CD4-positive, CD25-positive, alpha-beta regulatory T cell (primary cell): ENCODE results near the gene ZBTB7A. TPM values are rescaled to one million over a fixed set of nuclear protein-coding genes. Genes with fewer than 3 reads are reported as not detected.

Experiments
- ATAC-seq, 2 donors: fragments of 150-1000 bp; cut with Tn5 transposase; one replicate each; pipeline ENCODE4 v1.10.0; 2021; ENCODE audit warnings: low read depth in 2 of 2, moderate number of reproducible peaks in 2 of 2, moderate library complexity in 1 of 2
- DNase-seq, 3 donors: peaks; one replicate each; pipeline versions ENCODE4 v3.0.0 to v3.0.0-alpha.2; 2012 to 2022; ENCODE audit warnings: mixed read lengths in 1 of 3
- H3K27ac ChIP-seq: one replicate; pipeline ENCODE4 v1.7.0; 2013; ENCODE audit warnings: mild to moderate bottlenecking, low read length; ENCODE audit not compliant: insufficient read depth, poor library complexity, severe bottlenecking
- H3K27me3 ChIP-seq: one replicate; pipeline ENCODE4 v1.7.0; 2013; ENCODE audit warnings: low read length; ENCODE audit not compliant: control insufficient read depth, insufficient read depth
- H3K36me3 ChIP-seq: one replicate; pipeline ENCODE4 v1.7.0; 2013; ENCODE audit warnings: mild to moderate bottlenecking, low read length, moderate library complexity; ENCODE audit not compliant: control insufficient read depth, insufficient read depth
- H3K4me1 ChIP-seq: 2 replicates; pipeline ENCODE4 v1.7.0; 2013; ENCODE audit warnings: mild to moderate bottlenecking, low read length; ENCODE audit not compliant: insufficient read depth, control insufficient read depth, poor library complexity, severe bottlenecking
- H3K4me3 ChIP-seq: one replicate; pipeline ENCODE4 v1.7.0; 2013; ENCODE audit warnings: low read depth, mild to moderate bottlenecking, low read length, moderate library complexity
- H3K9me3 ChIP-seq, 2 experiments: 1 replicate in 1 of 2; 2 replicates in 1 of 2; pipeline ENCODE4 v1.7.0; 2013; ENCODE audit warnings: low read length in 2 of 2, mild to moderate bottlenecking in 1 of 2, moderate library complexity in 1 of 2; ENCODE audit not compliant: control insufficient read depth in 2 of 2
- H3K27ac Mint-ChIP-seq, 3 donors: one replicate each; pipeline ENCODE4 v1.8.0; 2020 to 2022; ENCODE audit warnings: mild to moderate bottlenecking in 3 of 3, mixed read lengths in 3 of 3, moderate library complexity in 2 of 3
- H3K27me3 Mint-ChIP-seq: one replicate; pipeline ENCODE4 v1.8.0; 2022; ENCODE audit warnings: mild to moderate bottlenecking, mixed read lengths
- H3K36me3 Mint-ChIP-seq: one replicate; pipeline ENCODE4 v1.8.0; 2020; ENCODE audit warnings: mixed read lengths
- H3K4me1 Mint-ChIP-seq, 4 donors: one replicate each; pipeline ENCODE4 v1.8.0; 2020 to 2022; ENCODE audit warnings: mixed read lengths in 4 of 4, mild to moderate bottlenecking in 1 of 4
- H3K4me3 Mint-ChIP-seq, 4 donors: one replicate each; pipeline ENCODE4 v1.8.0; 2020 to 2022; ENCODE audit warnings: mild to moderate bottlenecking in 4 of 4, mixed read lengths in 4 of 4, moderate library complexity in 3 of 4
- H3K9me3 Mint-ChIP-seq, 7 donors: one replicate each; pipeline ENCODE4 v1.8.0; 2020 to 2022; ENCODE audit warnings: mixed read lengths in 7 of 7, mild to moderate bottlenecking in 3 of 7, moderate library complexity in 2 of 7
- polyA plus RNA-seq, 4 donors: library from polyadenylated mRNA; unstranded; fragments of 300-500 nt; fragmentation: Illumina TruSeq; gene quantifications; one replicate each; pipeline ENCODE4 v1.2.3, GENCODE V29; 2021
- total RNA-seq: library from RNA; stranded (reverse); gene quantifications from one replicate; pipeline ENCODE4 v1.2.3, GENCODE V29; 2022

Gene ZBTB7A
- total and polyA plus RNA-seq, 5 donors from 2014 or later: 19.6 to 50.5 (median 26.8) TPM

DNA sequence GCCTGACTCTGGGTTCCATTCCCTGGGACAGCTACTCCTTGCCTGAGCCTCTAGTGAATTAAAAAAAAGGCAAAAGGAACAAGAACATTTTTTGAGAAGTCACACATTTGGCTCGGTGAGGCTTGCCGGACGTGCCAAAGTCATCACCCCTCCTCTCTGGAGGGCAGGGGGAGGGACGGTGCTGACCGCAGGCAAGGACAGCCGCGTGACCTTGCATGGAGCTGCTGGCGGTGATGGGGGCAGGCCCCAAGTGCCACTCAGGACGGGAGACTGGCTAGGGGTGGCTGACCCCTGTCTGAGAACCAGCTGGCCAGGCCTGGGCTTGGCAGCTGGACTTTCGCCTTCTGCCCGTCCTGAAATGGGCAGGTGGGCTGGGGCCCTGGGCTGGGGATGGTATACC is 30.8 kb upstream of the ZBTB7A start:
- peaks cover 7% of the 10 kb centered on the region for H3K36me3 Mint-ChIP-seq
- no peak overlapping the region for H3K4me3 Mint-ChIP-seq
- no peak for ATAC-seq

DNA sequence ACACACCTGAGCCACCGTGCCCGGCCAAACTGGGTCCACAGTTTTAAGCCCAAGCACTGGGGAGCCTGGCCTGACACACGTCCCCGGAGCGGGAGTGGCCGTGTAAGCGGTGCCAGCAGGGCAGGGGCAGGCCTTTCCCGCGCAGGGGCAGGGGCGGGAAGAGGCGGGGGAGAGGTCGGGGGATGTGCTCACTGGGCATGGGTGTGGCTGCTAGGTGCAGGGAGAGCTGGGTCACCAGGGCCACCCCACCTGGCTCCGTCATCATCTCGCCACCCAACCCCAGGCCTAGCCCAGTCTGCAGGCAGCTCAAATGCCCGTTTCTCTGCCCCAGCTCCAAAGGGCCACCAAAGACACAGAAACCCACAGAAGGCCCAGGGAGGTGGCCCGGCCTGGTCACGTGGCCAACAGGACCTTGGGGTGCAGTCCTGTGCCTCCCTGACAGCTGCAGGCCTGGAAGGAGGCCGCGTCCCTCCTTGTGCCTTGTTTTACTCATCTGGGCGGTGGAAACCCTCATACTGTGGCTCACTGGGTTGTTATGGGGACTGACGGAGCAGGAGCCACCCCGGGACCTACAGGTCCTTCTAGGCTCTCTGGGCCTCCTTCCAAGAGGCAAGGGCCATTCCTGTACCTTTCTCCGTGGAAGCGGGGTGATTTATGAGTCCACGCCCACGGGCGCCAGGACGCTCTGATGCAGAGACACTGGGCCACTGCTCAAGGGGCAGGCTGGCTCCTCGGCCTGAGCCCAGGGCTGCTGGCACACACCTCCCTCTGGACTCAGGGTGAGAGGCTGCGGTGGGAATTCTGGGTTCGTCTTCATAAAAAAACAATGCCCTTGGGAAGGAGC is 29.6 kb upstream of the ZBTB7A start:
- ATAC-seq: no peak
- H3K27me3 ChIP-seq: no peaks in the 10 kb centered on the region
- no peaks in the 10 kb centered on the region for H3K9me3 Mint-ChIP-seq
- DNase-seq: no peak
- H3K27ac Mint-ChIP-seq: no peak overlapping the region
- H3K36me3 ChIP-seq: peaks cover 23% of the 10 kb centered on the region
- H3K36me3 Mint-ChIP-seq: peaks cover 7% of the 10 kb centered on the region
- peak overlapping the region in 1 of 4 donors; percentile 47 for H3K4me3 Mint-ChIP-seq
- H3K4me3 ChIP-seq: no peak overlapping the region
- no peaks in the 10 kb centered on the region for H3K4me1 ChIP-seq
- H3K27me3 Mint-ChIP-seq: no peaks in the 10 kb centered on the region
- peaks cover 0 to 4% (median 0%) of the 10 kb centered on the region in 4 donors for H3K4me1 Mint-ChIP-seq
- H3K27ac ChIP-seq: no peak overlapping the region
- H3K9me3 ChIP-seq: no peaks in the 10 kb centered on the region

More for the DNA sequence above, 30.8 kb upstream of the ZBTB7A start:
- H3K27ac ChIP-seq: no peak overlapping the region
- H3K27me3 Mint-ChIP-seq: no peaks in the 10 kb centered on the region
- H3K27ac Mint-ChIP-seq: no peak overlapping the region
- H3K4me3 ChIP-seq: no peak overlapping the region
- H3K27me3 ChIP-seq: no peaks in the 10 kb centered on the region
- peaks cover 0 to 4% (median 0%) of the 10 kb centered on the region in 4 donors for H3K4me1 Mint-ChIP-seq
- no peaks in the 10 kb centered on the region for H3K4me1 ChIP-seq
- H3K36me3 ChIP-seq: peaks cover 30% of the 10 kb centered on the region
- no peak for DNase-seq
- no peaks in the 10 kb centered on the region for H3K9me3 Mint-ChIP-seq
- H3K9me3 ChIP-seq: no peaks in the 10 kb centered on the region

DNA sequence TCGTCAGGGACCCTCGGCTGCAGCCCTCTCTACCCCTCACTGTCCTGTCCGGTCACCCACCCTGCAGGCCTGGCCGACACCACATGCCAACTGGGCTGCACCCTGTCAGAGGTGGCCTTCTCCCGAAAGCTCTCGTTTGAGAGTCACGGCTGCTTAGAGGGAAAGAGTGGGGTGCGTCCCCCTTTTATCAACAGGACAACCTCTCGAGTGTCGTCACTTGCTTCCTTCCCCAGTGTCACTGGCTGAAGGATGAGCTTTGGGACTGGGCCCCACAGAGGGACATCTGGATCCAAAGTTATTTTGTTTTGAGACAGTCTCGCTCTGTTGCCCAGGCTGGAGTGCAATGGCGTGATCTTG is 28.8 kb upstream of the ZBTB7A start:
- Histone ChIP-seq H3K4me1 (no peaks in the 10 kb centered on the region), H3K27ac (no peak overlapping the region), H3K27me3 (no peaks in the 10 kb centered on the region), H3K4me3 (no peak overlapping the region), H3K9me3 (no peaks in the 10 kb centered on the region), H3K36me3 (peaks cover 19% of the 10 kb centered on the region)
- Mint-ChIP-seq H3K27me3 (no peaks in the 10 kb centered on the region), H3K27ac (no peak overlapping the region), H3K9me3 (no peaks in the 10 kb centered on the region), H3K4me1 (peaks cover 0 to 4% (median 0%) of the 10 kb centered on the region in 4 donors), H3K36me3 (peaks cover 7% of the 10 kb centered on the region), H3K4me3 (no peak overlapping the region)
- ATAC-seq (no peak), DNase-seq (no peak)

DNA sequence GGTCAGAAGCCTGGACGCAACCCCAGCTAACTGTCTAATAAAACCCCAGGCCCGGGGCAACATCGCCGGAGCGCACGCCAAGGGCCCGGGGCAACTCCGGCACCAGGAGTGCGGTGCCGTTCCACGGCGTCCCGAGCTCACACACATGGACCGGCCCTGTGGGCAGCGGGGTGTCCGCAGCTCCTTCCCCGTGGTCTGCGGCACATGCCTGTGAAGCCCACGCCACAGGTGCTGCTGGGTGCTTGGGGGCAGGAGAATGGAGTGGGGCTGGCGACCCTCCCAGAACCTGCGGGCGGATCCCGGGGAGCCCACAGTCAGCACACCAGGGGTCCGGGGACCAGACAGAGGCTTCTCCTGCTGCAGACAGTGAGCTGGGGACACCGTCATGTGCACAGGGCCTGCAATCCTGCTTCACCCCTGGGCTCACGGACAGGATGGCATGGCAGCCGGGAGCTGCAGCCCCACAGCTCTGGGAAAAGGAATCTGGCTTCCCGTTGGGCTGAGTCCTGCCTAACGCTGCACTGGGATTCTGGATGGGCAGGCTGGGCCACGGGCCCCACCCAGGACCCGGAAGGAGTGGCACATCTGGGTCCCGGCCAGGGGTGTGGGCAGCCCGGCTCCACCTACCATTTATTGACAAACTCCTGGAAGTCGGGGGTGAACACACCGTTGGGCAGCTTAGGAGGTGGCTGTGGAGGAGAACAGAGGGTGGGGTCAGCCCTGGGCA is 28.2 kb upstream of the ZBTB7A start:
- Mint-ChIP-seq H3K27ac (no peak overlapping the region), H3K4me3 (no peak overlapping the region), H3K27me3 (no peaks in the 10 kb centered on the region), H3K36me3 (peaks cover 7% of the 10 kb centered on the region), H3K9me3 (no peaks in the 10 kb centered on the region), H3K4me1 (peaks cover 0 to 4% (median 0%) of the 10 kb centered on the region in 4 donors)
- DNase-seq (no peak), ATAC-seq (no peak)
- Histone ChIP-seq H3K4me1 (peaks cover 1% of the 10 kb centered on the region), H3K36me3 (peaks cover 14% of the 10 kb centered on the region), H3K27ac (no peak overlapping the region), H3K9me3 (no peaks in the 10 kb centered on the region), H3K4me3 (no peak overlapping the region), H3K27me3 (no peaks in the 10 kb centered on the region)

DNA sequence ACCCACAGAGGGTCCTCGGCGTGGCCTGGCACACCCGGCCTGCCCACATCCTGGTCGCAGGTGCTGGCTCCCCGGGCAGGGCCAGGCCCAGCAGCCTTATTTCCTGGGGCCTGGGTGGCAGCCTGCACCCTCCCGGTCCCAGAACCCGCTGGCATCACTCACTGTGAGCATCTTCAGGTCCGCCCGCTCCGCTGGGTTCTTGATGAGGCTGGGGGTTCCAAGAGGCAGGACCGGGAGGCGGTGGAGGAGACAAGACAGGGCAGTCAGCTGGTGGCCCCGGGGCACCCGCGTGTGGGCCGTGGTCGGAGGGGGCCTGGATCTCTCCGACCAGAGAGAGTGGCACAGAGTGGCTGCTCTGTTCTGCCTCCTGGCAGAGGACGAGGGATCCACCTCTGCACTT is 27.6 kb upstream of the ZBTB7A start:
- DNase-seq (no peak), ATAC-seq (no peak)
- H3K27me3 ChIP-seq: no peaks in the 10 kb centered on the region
- H3K4me3 ChIP-seq: no peak overlapping the region
- Mint-ChIP-seq H3K27me3 (no peaks in the 10 kb centered on the region), H3K4me1 (peaks cover 0 to 9% (median 1%) of the 10 kb centered on the region in 4 donors), H3K27ac (no peak overlapping the region), H3K36me3 (peaks cover 7% of the 10 kb centered on the region), H3K9me3 (no peaks in the 10 kb centered on the region), H3K4me3 (no peak overlapping the region)
- H3K4me1 ChIP-seq: peaks cover 7% of the 10 kb centered on the region
- no peaks in the 10 kb centered on the region for H3K9me3 ChIP-seq
- H3K27ac ChIP-seq: no peak overlapping the region
- H3K36me3 ChIP-seq: peaks cover 14% of the 10 kb centered on the region

DNA sequence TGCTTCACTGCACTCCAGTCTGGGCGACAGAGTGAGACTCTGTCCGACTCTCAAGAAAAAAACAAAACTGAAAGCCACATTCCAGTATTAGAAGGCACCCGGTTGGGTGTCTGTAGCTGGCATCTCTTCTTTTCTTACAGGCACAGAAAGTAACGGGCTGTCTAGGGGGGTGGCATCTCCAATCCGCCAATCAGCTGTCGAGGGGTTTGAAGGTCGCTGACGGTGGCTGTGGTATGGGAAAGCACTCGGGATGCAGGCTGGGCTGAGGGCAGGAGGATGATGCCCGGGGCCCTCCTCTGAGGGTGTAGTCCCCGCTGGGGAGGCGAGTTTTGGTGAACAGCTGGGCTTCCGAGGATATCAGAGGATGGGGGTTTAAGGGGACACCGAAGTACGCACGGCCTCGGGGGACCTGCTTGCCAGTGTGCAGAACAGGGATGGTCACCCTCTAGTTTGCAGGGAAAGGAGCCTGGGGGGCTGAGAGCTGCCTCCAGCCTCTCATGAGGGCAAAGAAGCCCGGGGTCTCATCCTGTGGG is 27.0 kb upstream of the ZBTB7A start:
- Mint-ChIP-seq H3K27me3 (no peaks in the 10 kb centered on the region), H3K4me3 (no peak overlapping the region), H3K4me1 (peaks cover 0 to 15% (median 7%) of the 10 kb centered on the region in 4 donors), H3K9me3 (no peaks in the 10 kb centered on the region), H3K27ac (peak overlapping the region in 1 of 3 donors; percentile 42), H3K36me3 (peaks cover 7% of the 10 kb centered on the region)
- no peak overlapping the region for H3K4me3 ChIP-seq
- ATAC-seq (no peak), DNase-seq (no peak)
- no peak overlapping the region for H3K27ac ChIP-seq
- H3K36me3 ChIP-seq: peaks cover 10% of the 10 kb centered on the region
- H3K9me3 ChIP-seq: no peaks in the 10 kb centered on the region
- H3K4me1 ChIP-seq: peaks cover 13% of the 10 kb centered on the region
- H3K27me3 ChIP-seq: no peaks in the 10 kb centered on the region

DNA sequence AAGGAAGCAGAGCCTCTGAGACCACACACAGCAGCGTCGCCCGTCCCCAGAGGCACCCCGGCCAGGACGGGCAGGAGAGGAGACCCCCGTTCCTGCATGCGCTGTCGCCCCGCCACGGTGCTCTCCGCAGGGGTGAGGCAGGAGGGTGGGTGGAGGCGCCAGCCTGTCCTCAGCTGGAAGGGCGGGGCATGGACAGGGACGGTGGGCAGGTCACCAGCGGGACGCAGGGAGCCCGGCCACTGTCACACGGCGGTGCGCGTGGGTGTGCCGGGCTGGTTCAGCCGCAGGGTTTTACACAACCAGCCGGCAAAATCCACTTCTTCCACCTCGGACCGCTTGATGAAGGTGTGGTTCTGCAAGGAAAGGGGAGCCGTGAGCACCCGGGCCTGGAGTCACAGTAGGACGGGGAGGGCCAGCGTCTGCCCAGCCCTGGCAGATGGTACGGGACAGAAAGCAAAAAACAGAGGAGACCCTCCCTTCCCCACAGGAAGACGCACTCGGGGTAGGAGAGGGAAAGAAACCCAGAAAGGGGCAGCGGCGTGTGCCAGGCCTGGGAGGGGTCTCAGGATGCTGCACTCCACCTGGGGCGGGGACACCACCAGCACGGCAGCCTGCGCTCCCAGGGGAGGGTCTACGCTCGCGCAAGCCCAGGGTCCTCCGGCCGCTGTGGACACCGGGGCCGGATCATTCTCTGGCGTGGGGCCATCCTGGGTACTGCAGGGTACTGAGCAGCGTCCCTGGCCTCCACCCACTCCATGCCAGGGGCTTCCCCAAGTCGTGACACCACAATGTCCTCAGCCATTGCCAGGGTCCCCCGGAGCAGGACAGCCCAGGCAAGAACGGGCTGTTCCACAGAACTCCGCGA is 23.9 kb upstream of the ZBTB7A start:
- DNase-seq (no peak), ATAC-seq (no peak)
- Mint-ChIP-seq H3K4me1 (peaks cover 4 to 45% (median 8%) of the 10 kb centered on the region in 4 donors), H3K27me3 (no peaks in the 10 kb centered on the region), H3K27ac (peak overlapping the region; percentile 38 to 89 (median 69)), H3K36me3 (peaks cover 5% of the 10 kb centered on the region), H3K4me3 (no peak overlapping the region), H3K9me3 (peaks cover 0 to 1% (median 0%) of the 10 kb centered on the region in 7 donors)
- no peak overlapping the region for H3K27ac ChIP-seq
- no peak overlapping the region for H3K4me3 ChIP-seq
- H3K27me3 ChIP-seq: no peaks in the 10 kb centered on the region
- peaks cover 3% of the 10 kb centered on the region for H3K36me3 ChIP-seq
- H3K4me1 ChIP-seq: peaks cover 39% of the 10 kb centered on the region
- H3K9me3 ChIP-seq: no peaks in the 10 kb centered on the region
